GM21529 (cell line): ENCODE results near the gene GADD45G.

Source experiments
- ATAC-seq: cut with Tn5 transposase; IDR thresholded peaks from one replicate; pipeline ENCODE4 v1.9.1; 2021; ENCODE audit not compliant: unreplicated experiment

GADD45G gene

DNA sequence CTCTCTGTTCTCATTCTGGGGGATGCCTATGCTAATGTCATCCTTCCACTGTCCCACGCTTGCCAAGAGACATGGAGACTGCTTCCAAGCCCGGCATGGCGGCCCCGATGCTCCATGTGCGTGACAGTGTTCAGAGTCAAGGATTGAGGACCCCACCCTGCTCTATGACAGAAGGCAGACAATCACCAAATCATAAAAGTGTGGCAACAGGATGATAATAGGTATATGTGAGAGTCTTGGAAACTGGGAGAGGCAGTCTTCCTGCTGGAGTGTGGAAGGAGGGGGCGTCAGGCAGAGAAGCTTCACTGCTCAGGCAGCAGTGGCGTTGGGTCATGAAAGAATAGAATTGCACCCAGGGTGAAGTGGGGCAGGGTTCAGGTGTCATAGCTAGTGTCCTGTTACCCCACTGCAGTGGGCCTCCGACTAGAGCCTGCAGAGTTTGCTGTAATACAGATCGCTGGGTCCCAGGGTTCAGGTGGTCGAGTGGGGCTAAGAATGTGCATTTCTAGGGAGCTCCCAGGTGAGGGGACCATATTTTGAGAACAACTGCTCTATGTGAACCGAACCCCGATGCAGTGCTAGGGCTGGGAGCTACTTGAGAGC is 12.5 kb upstream of the GADD45G start:
- no peak for ATAC-seq

DNA sequence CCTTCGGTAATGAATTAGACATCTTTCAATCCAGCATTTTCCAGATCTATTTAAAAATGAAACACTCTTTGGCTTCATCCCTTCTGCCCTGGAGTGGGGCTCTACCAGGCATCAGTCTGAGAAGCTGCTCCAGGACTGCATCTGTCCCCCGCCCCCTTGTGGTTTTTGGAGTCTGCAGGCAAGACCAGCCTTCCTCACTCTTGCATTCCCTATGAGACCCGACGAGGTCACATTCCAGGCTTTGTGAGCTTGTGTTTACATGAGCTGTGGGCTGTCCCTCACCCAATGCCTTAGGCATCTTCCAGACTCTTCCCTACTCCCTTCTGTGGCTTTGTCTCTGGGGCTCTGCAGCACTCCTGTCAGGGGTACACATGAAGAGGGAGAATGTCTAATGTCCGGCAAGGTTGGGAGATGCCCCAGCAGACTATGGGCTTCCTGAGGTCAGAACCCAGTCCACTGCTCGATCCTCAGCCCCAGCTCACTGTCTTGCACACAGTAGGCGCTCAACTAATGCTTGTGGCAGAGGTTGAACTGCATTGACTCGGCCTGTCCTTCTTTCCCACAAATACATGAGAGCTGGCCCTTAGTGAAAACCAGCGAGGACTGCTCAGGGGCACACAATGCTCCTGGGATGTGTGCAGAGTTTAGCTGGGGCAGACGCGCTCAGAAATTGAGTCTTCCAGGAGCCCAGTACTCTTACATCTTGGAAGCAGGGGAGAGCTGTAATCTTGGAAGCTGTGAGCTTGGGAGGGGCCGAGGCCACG is 11.7 kb upstream of the GADD45G start:
- ATAC-seq, result no peak

DNA sequence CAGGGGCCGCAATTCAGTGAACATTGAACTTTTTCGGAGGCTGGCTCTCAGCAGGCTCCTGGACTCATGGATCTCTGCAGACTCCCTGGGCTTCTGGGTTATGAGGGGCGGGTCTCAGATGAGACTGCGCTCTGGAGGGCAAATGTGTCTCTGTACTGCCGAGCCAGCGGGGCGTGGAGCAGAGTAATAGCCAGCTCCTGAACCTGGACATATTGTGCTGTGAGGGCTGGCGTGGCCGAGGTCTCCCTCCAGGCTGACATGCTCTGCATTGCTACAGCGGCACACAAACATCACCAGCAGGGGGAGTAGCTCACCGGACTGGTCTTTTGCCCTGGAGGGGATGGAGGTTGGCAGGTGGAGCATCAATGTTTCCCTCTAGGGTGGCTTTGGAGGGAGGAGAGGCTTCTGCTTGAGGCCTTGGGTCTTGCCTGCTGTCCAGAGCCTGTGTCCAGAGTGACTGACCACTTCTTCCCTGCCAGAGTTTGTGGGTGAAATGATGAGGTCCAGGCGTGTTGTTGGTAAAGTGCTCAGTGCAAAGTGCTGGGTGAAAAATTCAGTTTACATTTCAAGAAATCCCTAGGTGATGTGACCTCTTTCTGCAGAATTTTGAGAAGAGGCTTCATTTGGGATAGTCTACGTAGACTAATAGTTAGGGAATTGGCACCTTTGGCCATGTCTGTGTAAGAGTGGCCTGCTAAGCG is 10.9 kb upstream of the GADD45G start:
- no peak for ATAC-seq

DNA sequence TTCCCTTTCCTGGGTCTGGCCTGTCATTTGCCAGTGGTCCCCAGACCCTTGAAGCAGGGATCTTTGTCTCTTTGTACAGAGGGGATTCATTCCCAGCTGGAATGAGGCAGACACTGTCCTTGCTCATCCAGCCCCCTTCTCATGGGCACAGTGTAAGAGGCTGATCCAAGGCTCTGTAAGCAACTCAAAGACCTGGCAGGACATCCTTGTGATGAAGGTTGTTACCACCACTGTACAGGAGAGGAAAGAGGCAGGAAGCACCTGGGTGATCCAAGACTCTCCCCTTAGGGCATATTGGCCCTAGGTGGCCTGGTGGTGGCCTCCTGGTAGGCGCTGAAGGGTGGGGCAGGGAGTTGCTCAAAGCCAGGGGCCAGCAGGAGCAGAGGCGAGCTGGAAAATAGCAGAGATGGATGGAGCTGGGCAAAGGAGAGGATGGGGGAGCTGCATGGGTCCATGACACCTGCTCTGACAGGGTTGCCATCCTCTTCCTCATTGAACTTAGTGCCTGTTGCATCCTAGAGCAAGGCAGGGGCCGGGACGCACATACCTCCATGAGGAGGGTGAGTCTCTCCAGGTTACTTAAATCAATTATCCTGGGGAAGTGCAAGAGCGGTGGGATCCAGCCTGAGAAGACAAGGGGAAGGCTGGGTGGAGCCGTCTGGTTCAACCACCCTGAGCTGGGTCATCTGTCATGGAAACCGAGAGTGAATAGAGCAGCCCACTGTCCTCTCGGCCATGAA is 9.8 kb upstream of the GADD45G start:
- ATAC-seq, result no peak

DNA sequence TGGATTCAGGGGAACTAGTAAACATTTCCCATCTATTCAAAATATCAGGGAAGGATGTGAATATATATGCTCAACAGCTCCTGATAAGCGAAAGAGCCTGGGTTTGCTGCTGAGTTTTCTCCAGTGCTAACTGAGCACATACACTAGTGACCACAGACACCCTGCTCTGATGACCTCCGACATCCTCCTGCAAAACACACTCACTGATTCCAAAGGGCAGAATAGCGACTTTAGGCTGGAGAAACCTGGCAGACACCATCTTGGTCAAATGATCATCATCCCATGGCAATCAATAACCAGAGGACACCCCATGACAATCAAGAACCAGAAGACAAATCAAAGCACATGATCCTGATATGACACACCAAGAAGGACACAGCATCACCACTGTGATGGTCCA is 9.2 kb upstream of the GADD45G start:
- ATAC-seq, result no peak

- ATAC-seq, result no peak
Observed at GRCh38 chr9:89596937-89597555, 7.8 kb upstream of the GADD45G start.

DNA sequence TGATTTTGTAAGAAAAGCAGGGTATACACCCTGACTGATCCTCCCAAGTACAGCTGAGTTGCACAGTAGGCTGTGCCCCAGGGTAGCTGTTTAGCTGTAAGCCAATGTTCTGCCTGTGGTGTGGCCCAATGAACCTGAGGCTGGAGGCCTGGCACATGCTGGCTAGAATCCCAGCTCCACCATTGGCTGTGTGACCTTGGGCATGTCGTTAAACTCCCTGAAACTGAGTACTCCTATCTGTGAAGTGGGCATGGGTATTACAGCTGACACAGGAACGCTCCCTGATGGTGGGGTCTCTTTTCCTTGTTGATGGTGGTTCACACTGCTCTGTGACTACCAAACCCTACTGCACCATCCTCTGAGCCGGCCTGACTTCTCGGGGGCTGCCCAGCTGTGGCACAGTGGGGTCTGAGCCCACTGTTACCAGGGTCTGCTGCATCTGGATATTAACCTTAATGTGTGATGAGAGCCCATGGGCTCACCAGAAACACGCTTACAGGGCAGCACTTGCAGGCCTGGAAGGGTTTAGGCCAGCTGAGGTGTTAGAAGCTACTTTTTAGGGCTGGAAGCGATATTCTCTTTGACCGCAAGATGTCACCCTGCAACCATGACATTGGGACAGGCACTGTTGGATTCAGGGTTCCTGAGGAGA is 7.0 kb upstream of the GADD45G start:
- ATAC-seq, result no peak

DNA sequence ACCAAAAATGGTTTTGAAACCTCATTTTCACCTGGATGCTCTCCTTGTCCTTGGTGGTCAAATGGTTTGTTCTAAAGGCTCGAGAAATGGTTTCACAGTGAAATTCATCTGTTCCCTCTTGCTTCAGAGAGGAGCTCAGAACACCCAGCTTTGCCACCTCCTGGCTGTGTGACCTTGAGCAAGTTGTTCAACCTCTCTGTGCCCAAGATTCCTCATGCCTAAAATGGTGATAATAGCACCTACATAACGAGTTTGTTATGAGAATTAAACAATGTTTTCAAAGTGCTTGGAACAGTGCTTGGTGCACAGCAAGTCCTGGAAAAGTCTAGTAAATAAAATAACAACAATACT is 6.5 kb upstream of the GADD45G start:
- ATAC-seq, result no peak

GRCh38 chr9:89598926-89599325 is 5.9 kb upstream of the GADD45G start:
- ATAC-seq, result no peak

DNA sequence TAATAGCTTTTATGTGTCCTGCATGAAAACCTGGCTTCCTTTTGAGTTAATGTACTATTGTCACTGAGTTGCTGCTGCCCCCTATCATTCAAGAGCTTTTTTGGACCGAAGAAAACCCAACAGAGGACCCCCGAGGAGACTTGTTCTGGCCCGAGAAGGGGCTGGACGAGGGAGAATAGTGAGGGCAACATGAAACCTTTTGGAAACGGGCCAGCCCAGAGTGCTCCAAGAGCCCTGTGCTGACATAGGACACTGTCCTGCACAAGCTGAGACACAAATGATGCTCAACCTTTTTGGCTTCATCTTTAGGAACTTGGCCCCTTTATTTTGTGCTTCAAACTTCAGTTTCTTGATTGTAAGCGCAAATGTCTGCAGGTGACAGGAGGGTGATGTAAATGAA is 4.0 kb upstream of the GADD45G start:
- ATAC-seq, result no peak

- no peak for ATAC-seq
Observed at GRCh38 chr9:89601306-89601705, 3.5 kb upstream of the GADD45G start.

DNA sequence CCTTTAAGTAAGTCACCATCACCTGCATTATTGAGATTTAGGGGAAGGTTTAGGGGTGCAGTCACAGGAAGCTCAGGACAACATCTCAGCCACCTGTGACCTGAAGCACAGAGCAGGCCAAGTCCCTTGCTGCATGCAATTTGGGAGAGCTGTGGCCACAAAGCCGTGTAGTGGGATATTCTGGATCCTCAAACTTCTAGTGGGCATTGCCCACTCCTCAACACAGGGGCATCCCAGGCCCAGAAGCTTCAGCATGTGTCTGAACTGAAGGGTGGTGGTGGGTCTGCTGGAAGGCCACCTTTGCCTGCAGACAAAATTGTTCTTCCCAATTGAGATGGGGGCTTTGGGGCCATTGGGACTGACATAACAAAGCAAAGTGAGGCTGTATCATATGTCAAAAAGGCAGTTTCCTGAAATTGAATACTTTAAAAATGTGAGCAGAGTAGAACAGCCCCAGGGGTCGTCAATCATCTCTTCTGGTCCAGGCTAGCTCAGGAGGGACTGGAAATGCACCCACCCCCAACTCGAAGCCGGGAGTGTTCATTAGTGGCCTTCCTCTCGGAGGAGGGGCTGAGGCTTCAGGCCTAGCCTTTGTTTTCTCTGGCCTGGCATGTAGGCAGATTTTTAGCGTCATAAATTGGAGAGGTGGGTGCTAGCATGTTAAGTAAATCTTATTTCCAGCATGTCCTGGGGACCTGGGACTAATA is 2.8 kb upstream of the GADD45G start:
- ATAC-seq, result no peak

DNA sequence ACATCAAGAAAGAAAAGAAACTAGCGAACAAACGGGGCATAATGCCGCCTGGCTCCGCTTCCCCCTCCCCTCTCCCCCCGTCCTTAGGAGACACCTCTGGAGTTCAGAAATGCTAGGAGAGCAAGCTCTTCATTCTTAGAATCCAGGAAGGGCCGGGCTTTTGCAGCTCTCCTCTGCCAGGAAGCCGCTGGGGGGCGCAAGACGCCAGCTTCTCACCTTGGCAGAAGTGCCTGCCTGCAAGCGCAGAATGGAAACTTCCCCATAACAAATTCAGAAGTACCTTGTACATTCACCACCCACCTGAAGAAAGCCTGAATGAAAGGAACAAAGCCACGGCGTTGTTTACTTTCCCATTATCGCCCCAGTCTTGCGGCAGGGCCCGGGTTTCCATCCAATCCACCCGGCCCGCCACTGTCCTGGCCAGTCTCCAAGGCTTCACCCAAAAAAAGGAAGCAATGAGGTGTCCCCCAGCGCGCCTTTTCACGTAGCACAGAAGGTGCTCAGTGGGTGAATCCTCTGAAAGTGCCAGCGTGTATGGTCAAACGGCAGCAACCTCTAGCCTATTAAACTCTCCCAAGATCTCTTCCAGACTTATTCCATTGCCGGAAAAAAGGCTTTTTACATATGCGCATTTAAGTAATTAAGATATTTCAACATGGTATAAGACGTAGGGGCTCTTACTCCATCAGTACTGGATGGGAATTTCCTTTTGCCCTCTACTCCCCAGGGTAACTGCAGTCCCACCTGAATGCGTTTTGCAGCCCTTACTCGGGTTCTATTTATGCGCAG is 1.6 kb upstream of the GADD45G start:
- no peak for ATAC-seq

- no peak for ATAC-seq
Observed at GRCh38 chr9:89603767-89604665, 796 bp upstream of the GADD45G start.

- no peak for ATAC-seq
Observed at GRCh38 chr9:89605465-89606048, 745 bp downstream of the GADD45G start.

- ATAC-seq, result no peak
Observed at GRCh38 chr9:89606049-89606623, 1.3 kb downstream of the GADD45G start.

- ATAC-seq, result no peak
Observed at GRCh38 chr9:89606624-89607311, 2.0 kb downstream of the GADD45G start.
